HepG2 (cell line): ENCODE data around the gene WNT10A. TPM values are rescaled to one million over a fixed set of nuclear protein-coding genes. Genes with fewer than 3 reads are reported as not detected.

Experiments
- CAMTA2 ChIP-seq: sonication (generic); formaldehyde crosslinking; IDR thresholded peaks from 2 replicates; pipeline ENCODE4 v1.4.0; 2020; ENCODE audit warnings: mild to moderate bottlenecking, missing genetic modification reagents, borderline replicate concordance
- EED ChIP-seq: sonication (generic); formaldehyde crosslinking; IDR thresholded peaks from 2 replicates; pipeline ENCODE4 v1.5.0; 2020; ENCODE audit warnings: mild to moderate bottlenecking, missing genetic modification reagents
- ELF4 ChIP-seq: sonication (generic); formaldehyde crosslinking; IDR thresholded peaks from 2 replicates; pipeline ENCODE4 v1.5.0; 2020; ENCODE audit warnings: missing genetic modification reagents, mild to moderate bottlenecking, moderate library complexity, borderline replicate concordance
- FIP1L1 ChIP-seq: fragments of 200-400 bp; formaldehyde crosslinking; IDR thresholded peaks from 2 replicates; pipeline ENCODE4 v1.6.1; 2018; ENCODE audit warnings: low read depth, mild to moderate bottlenecking, low read length, moderate library complexity, borderline replicate concordance; ENCODE audit not compliant: insufficient read depth
- JUNB ChIP-seq: sonication (generic); formaldehyde crosslinking; IDR thresholded peaks from 2 replicates; pipeline ENCODE4 v1.8.0; 2022; ENCODE audit warnings: missing genetic modification reagents, mild to moderate bottlenecking, borderline replicate concordance
- KMT2A ChIP-seq: sonication (generic); formaldehyde crosslinking; IDR thresholded peaks from 2 replicates; pipeline ENCODE4 v1.4.0; 2020; ENCODE audit warnings: missing genetic modification reagents
- MAX ChIP-seq: IDR thresholded peaks from 2 replicates; pipeline ENCODE4 v1.6.1; 2012; ENCODE audit warnings: inconsistent platforms
- PHF20 ChIP-seq: sonication (generic); formaldehyde crosslinking; IDR thresholded peaks from 2 replicates; pipeline ENCODE4 v1.5.0; 2020; ENCODE audit warnings: mild to moderate bottlenecking, missing genetic modification reagents
- PHF21A ChIP-seq: sonication (generic); formaldehyde crosslinking; IDR thresholded peaks from 2 replicates; pipeline ENCODE4 v1.5.0; 2020; ENCODE audit warnings: mild to moderate bottlenecking, missing genetic modification reagents
- POLR2A ChIP-seq, 2 experiments: IDR thresholded peaks; 2 replicates each; pipeline ENCODE4 v1.6.1; 2011; ENCODE audit warnings: low read depth in 2 of 2, low read length in 2 of 2, mild to moderate bottlenecking in 1 of 2, moderate library complexity in 1 of 2; ENCODE audit not compliant: insufficient read depth in 1 of 2
- REPIN1 ChIP-seq: sonication (generic); formaldehyde crosslinking; IDR thresholded peaks from 2 replicates; pipeline ENCODE4 v1.8.0; 2022; ENCODE audit warnings: missing genetic modification reagents, low read depth, mild to moderate bottlenecking, borderline replicate concordance
- RXRA ChIP-seq: sonication (generic); formaldehyde crosslinking; IDR thresholded peaks from 2 replicates; pipeline ENCODE4 v1.5.1; 2020; ENCODE audit warnings: missing genetic modification reagents
- SMYD3 ChIP-seq: sonication (generic); formaldehyde crosslinking; IDR thresholded peaks from 2 replicates; pipeline ENCODE4 v1.8.1; 2023; ENCODE audit warnings: mild to moderate bottlenecking, missing genetic modification reagents
- STAT5B ChIP-seq: sonication (generic); formaldehyde crosslinking; IDR thresholded peaks from 2 replicates; pipeline ENCODE4 v1.4.0; 2020; ENCODE audit warnings: missing genetic modification reagents
- TRIM22 ChIP-seq: fragments of 450-650 bp; IDR thresholded peaks from 2 replicates; pipeline ENCODE4 v1.6.1; 2017
- ZBTB39 ChIP-seq: sonication (generic); formaldehyde crosslinking; IDR thresholded peaks from 2 replicates; pipeline ENCODE4 v1.5.0; 2020; ENCODE audit warnings: missing genetic modification reagents
- ZNF282 ChIP-seq: fragments of 450-650 bp; IDR thresholded peaks from 2 replicates; pipeline ENCODE4 v1.6.1; 2018; ENCODE audit not compliant: partially characterized antibody
- ZSCAN20 ChIP-seq: sonication (generic); formaldehyde crosslinking; IDR thresholded peaks from 2 replicates; pipeline ENCODE4 v1.4.0; 2020; ENCODE audit warnings: missing genetic modification reagents, mild to moderate bottlenecking, borderline replicate concordance
- ZZZ3 ChIP-seq: sonication (generic); formaldehyde crosslinking; IDR thresholded peaks from 2 replicates; pipeline ENCODE4 v1.4.0; 2020; ENCODE audit warnings: missing genetic modification reagents, mild to moderate bottlenecking, borderline replicate concordance
- polyA plus RNA-seq, 8 experiments: library from polyadenylated mRNA; depleted of rRNA in 3 of 8; stranded (reverse) in 7 of 8; unstranded in 1 of 8; fragments of >200 nt; fragmentation: Illumina TruSeq in 4 of 8; extraction: Trizol in 4 of 8; gene quantifications; 2 replicates each; pipeline versions ENCODE4 v1.2.1 to v1.2.3, GENCODE V29; 2011 to 2016; ENCODE audit warnings: low read depth in 4 of 8, missing spikeins in 1 of 8, mixed read lengths in 1 of 8; ENCODE audit not compliant: insufficient read depth in 1 of 8
- total RNA-seq, 5 experiments: library from RNA; depleted of rRNA; stranded (reverse); fragments of >200 nt; fragmentation: Illumina TruSeq; extraction: Trizol; gene quantifications; 2 replicates each; pipeline ENCODE4 v1.2.3, GENCODE V29; 2016; ENCODE audit warnings: low read depth in 1 of 5

WNT10A gene
- total and polyA plus RNA-seq, 2 of the 13 experiments (the other 11 are each of a cell fraction or from before 2014, with no cell fraction given), result 0.03 TPM; not detected in 1

GRCh38 chr2:218898109-218898878 is 17.6 kb downstream of the WNT10A start (continued):
- TF ChIP-seq ZSCAN20 (CRISPR knock-in tag), result no peak
- TF ChIP-seq CAMTA2 (CRISPR knock-in tag), result no peak; the same call in 1 of the 2 replicates
- TF ChIP-seq SMYD3 (CRISPR knock-in tag), result no peak
- TF ChIP-seq ZBTB39 (CRISPR knock-in tag), result no peak
- no peak for TF ChIP-seq PHF20 (CRISPR knock-in tag)
- TF ChIP-seq PHF21A (CRISPR knock-in tag), result no peak
- TF ChIP-seq STAT5B, result no peak
- TF ChIP-seq KMT2A (CRISPR knock-in tag), result peak; percentile 62; the same call in 1 of the 2 replicates
- TF ChIP-seq JUNB (CRISPR knock-in tag), result no peak
- TF ChIP-seq POLR2A (IDR thresholded peaks at IDR 0.05; ENCODE audit: insufficient read depth in 1 of 2, low read depth in 2 of 2, low read length in 2 of 2), result no peak
- TF ChIP-seq TRIM22, result no peak
- TF ChIP-seq EED (CRISPR knock-in tag), result no peak; the same call in 1 of the 2 replicates
- peak; percentile 74 for TF ChIP-seq REPIN1 (CRISPR knock-in tag)
- no peak for TF ChIP-seq ZNF282
- TF ChIP-seq RXRA (CRISPR knock-in tag), result peak; percentile 35; the same call in 1 of the 2 replicates
- peak; percentile 81; the same call in 1 of the 2 replicates for TF ChIP-seq ZZZ3 (CRISPR knock-in tag)
- TF ChIP-seq MAX, result peak; percentile 88
- no peak for TF ChIP-seq ELF4 (CRISPR knock-in tag)
- no peak for TF ChIP-seq FIP1L1
